Measurements from ENCODE around the gene SRC. TPM values are rescaled to one million over a fixed set of nuclear protein-coding genes. Genes with fewer than 3 reads are reported as not detected.

SRC gene
- total and polyA plus RNA-seq, 7 experiments from 2014 or later, result 0.63 to 26.6 (median 2.9) TPM

- H3K9me3 ChIP-seq (ENCODE audit: control insufficient read depth in 2 of 3, low read length in 3 of 3), result no peaks in the 10 kb centered on the region
- no peaks in the 10 kb centered on the region for H3K9me3 Mint-ChIP-seq
- H3K4me1 Mint-ChIP-seq, result peaks cover 11 to 32% (median 26%) of the 10 kb centered on the region in 7 donors
- DNase-seq (no peak), ATAC-seq (no peak)
- H3K27me3 ChIP-seq (ENCODE audit: control insufficient read depth in 2 of 2, insufficient read depth in 2 of 2, low read length in 2 of 2), result no peaks in the 10 kb centered on the region
- intact Hi-C loops (cut with micrococcal nuclease), result no loop called here
- no peaks in the 10 kb centered on the region for H3K27me3 Mint-ChIP-seq
- H3K4me3 Mint-ChIP-seq, result no peak overlapping the region
- no peaks in the 10 kb centered on the region for H3K4me1 ChIP-seq (ENCODE audit: control insufficient read depth in 2 of 2, insufficient read depth in 2 of 2, low read length in 2 of 2)
- ChIA-PET CTCF (no interaction called here), POLR2A (interaction anchor here (0.8 kb wide), 1 partner anchor 11 kb away, joined by 3 read pairs; no protein-coding TSS in a partner anchor)
- no peak overlapping the region for H3K4me3 ChIP-seq (ENCODE audit: low read length)
- H3K36me3 ChIP-seq (ENCODE audit: control insufficient read depth in 2 of 3, insufficient read depth in 3 of 3, low read length in 3 of 3), result peaks cover 3 to 46% (median 9%) of the 10 kb centered on the region in 3 experiments
- no peak overlapping the region for H3K27ac Mint-ChIP-seq
- peaks cover 9 to 50% (median 38%) of the 10 kb centered on the region in 5 donors for H3K36me3 Mint-ChIP-seq
- no peak overlapping the region for H3K27ac ChIP-seq (ENCODE audit: low read depth, low read length)
Observed at GRCh38 chr20:37301120-37301519, 44.8 kb upstream of the SRC start.

GRCh38 chr20:37301558-37301957, 44.4 kb upstream of the SRC start:
- no peaks in the 10 kb centered on the region for H3K27me3 Mint-ChIP-seq
- no peak overlapping the region for H3K27ac Mint-ChIP-seq
- H3K4me1 ChIP-seq (ENCODE audit: control insufficient read depth in 2 of 2, insufficient read depth in 2 of 2, low read length in 2 of 2), result no peaks in the 10 kb centered on the region
- DNase-seq, result no peak
- H3K36me3 ChIP-seq (ENCODE audit: control insufficient read depth in 2 of 3, insufficient read depth in 3 of 3, low read length in 3 of 3), result peaks cover 3 to 51% (median 9%) of the 10 kb centered on the region in 3 experiments
- H3K9me3 Mint-ChIP-seq, result no peaks in the 10 kb centered on the region
- CTCF ChIA-PET, result interaction anchor here (0.6 kb wide), 1 partner anchor 232 kb away, joined by 3 read pairs; no protein-coding TSS in a partner anchor
- H3K9me3 ChIP-seq (ENCODE audit: control insufficient read depth in 2 of 3, low read length in 3 of 3), result no peaks in the 10 kb centered on the region
- H3K4me3 ChIP-seq (ENCODE audit: low read length), result no peak overlapping the region
- no peak for ATAC-seq
- POLR2A ChIA-PET, result interaction anchor here (0.8 kb wide), 1 partner anchor 11 kb away, joined by 3 read pairs; no protein-coding TSS in a partner anchor
- peak overlapping the region in 1 of 10 donors; percentile 29 for H3K4me3 Mint-ChIP-seq
- H3K36me3 Mint-ChIP-seq, result peaks cover 12 to 49% (median 38%) of the 10 kb centered on the region in 5 donors
- H3K27ac ChIP-seq (ENCODE audit: low read depth, low read length), result no peak overlapping the region
- H3K4me1 Mint-ChIP-seq, result peaks cover 7 to 28% (median 24%) of the 10 kb centered on the region in 7 donors
- intact Hi-C loops (cut with micrococcal nuclease), result no loop called here
- H3K27me3 ChIP-seq (ENCODE audit: control insufficient read depth in 2 of 2, insufficient read depth in 2 of 2, low read length in 2 of 2), result no peaks in the 10 kb centered on the region

- H3K4me3 Mint-ChIP-seq, result no peak overlapping the region
- intact Hi-C loops (cut with micrococcal nuclease), result no loop called here
- H3K4me1 Mint-ChIP-seq, result peaks cover 7 to 22% (median 19%) of the 10 kb centered on the region in 7 donors
- no peaks in the 10 kb centered on the region for H3K27me3 ChIP-seq (ENCODE audit: control insufficient read depth in 2 of 2, insufficient read depth in 2 of 2, low read length in 2 of 2)
- DNase-seq (no peak), ATAC-seq (no peak)
- H3K9me3 ChIP-seq (ENCODE audit: control insufficient read depth in 2 of 3, low read length in 3 of 3), result no peaks in the 10 kb centered on the region
- H3K27ac Mint-ChIP-seq, result no peak overlapping the region
- no peak overlapping the region for H3K4me3 ChIP-seq (ENCODE audit: low read length)
- CTCF ChIA-PET, result no interaction called here
- H3K36me3 ChIP-seq (ENCODE audit: control insufficient read depth in 2 of 3, insufficient read depth in 3 of 3, low read length in 3 of 3), result peaks cover 8 to 52% (median 9%) of the 10 kb centered on the region in 3 experiments
- H3K27me3 Mint-ChIP-seq, result no peaks in the 10 kb centered on the region
- peaks cover 12 to 43% (median 31%) of the 10 kb centered on the region in 5 donors for H3K36me3 Mint-ChIP-seq
- no peak overlapping the region for H3K27ac ChIP-seq (ENCODE audit: low read depth, low read length)
- POLR2A ChIA-PET, result no interaction called here
- no peaks in the 10 kb centered on the region for H3K9me3 Mint-ChIP-seq
- no peaks in the 10 kb centered on the region for H3K4me1 ChIP-seq (ENCODE audit: control insufficient read depth in 2 of 2, insufficient read depth in 2 of 2, low read length in 2 of 2)
Observed at GRCh38 chr20:37302981-37303380, 43.0 kb upstream of the SRC start.

- intact Hi-C loops (cut with micrococcal nuclease), result no loop called here
- peaks cover 12 to 49% (median 28%) of the 10 kb centered on the region in 5 donors for H3K36me3 Mint-ChIP-seq
- peaks cover 7 to 20% (median 16%) of the 10 kb centered on the region in 7 donors for H3K4me1 Mint-ChIP-seq
- H3K27me3 ChIP-seq (ENCODE audit: control insufficient read depth in 2 of 2, insufficient read depth in 2 of 2, low read length in 2 of 2), result no peaks in the 10 kb centered on the region
- ChIA-PET POLR2A (no interaction called here), CTCF (no interaction called here)
- peak overlapping the region in 1 of 9 donors; percentile 86 for H3K27ac Mint-ChIP-seq
- peaks cover 8 to 52% (median 9%) of the 10 kb centered on the region in 3 experiments for H3K36me3 ChIP-seq (ENCODE audit: control insufficient read depth in 2 of 3, insufficient read depth in 3 of 3, low read length in 3 of 3)
- H3K4me1 ChIP-seq (ENCODE audit: control insufficient read depth in 2 of 2, insufficient read depth in 2 of 2, low read length in 2 of 2), result no peaks in the 10 kb centered on the region
- H3K9me3 ChIP-seq (ENCODE audit: control insufficient read depth in 2 of 3, low read length in 3 of 3), result no peaks in the 10 kb centered on the region
- no peaks in the 10 kb centered on the region for H3K27me3 Mint-ChIP-seq
- DNase-seq (no peak), ATAC-seq (no peak)
- H3K4me3 Mint-ChIP-seq, result no peak overlapping the region
- H3K27ac ChIP-seq (ENCODE audit: low read depth, low read length), result no peak overlapping the region
- no peaks in the 10 kb centered on the region for H3K9me3 Mint-ChIP-seq
- no peak overlapping the region for H3K4me3 ChIP-seq (ENCODE audit: low read length)
Observed at GRCh38 chr20:37303637-37304036, 42.3 kb upstream of the SRC start.

- ChIA-PET POLR2A (no interaction called here), CTCF (no interaction called here)
- Mint-ChIP-seq H3K4me1 (peaks cover 7 to 22% (median 14%) of the 10 kb centered on the region in 7 donors), H3K27me3 (no peaks in the 10 kb centered on the region), H3K27ac (peak overlapping the region in 3 of 9 donors; percentile 28 to 62 (median 58)), H3K9me3 (no peaks in the 10 kb centered on the region), H3K36me3 (peaks cover 12 to 53% (median 26%) of the 10 kb centered on the region in 5 donors), H3K4me3 (no peak overlapping the region)
- H3K4me3 ChIP-seq (ENCODE audit: low read length), result no peak overlapping the region
- ATAC-seq (no peak), DNase-seq (no peak)
- H3K9me3 ChIP-seq (ENCODE audit: control insufficient read depth in 2 of 3, low read length in 3 of 3), result no peaks in the 10 kb centered on the region
- intact Hi-C loops (cut with micrococcal nuclease), result no loop called here
- no peaks in the 10 kb centered on the region for H3K27me3 ChIP-seq (ENCODE audit: control insufficient read depth in 2 of 2, insufficient read depth in 2 of 2, low read length in 2 of 2)
- H3K4me1 ChIP-seq (ENCODE audit: control insufficient read depth in 2 of 2, insufficient read depth in 2 of 2, low read length in 2 of 2), result no peaks in the 10 kb centered on the region
- no peak overlapping the region for H3K27ac ChIP-seq (ENCODE audit: low read depth, low read length)
- H3K36me3 ChIP-seq (ENCODE audit: control insufficient read depth in 2 of 3, insufficient read depth in 3 of 3, low read length in 3 of 3), result peaks cover 8 to 49% (median 9%) of the 10 kb centered on the region in 3 experiments
Observed at GRCh38 chr20:37305079-37305478, 40.9 kb upstream of the SRC start.

GRCh38 chr20:37305839-37306238, 40.1 kb upstream of the SRC start:
- Histone ChIP-seq H3K4me1 (ENCODE audit: control insufficient read depth in 2 of 2, insufficient read depth in 2 of 2, low read length in 2 of 2) (no peaks in the 10 kb centered on the region), H3K9me3 (ENCODE audit: control insufficient read depth in 2 of 3, low read length in 3 of 3) (no peaks in the 10 kb centered on the region), H3K27me3 (ENCODE audit: control insufficient read depth in 2 of 2, insufficient read depth in 2 of 2, low read length in 2 of 2) (no peaks in the 10 kb centered on the region), H3K36me3 (ENCODE audit: control insufficient read depth in 2 of 3, insufficient read depth in 3 of 3, low read length in 3 of 3) (peaks cover 8 to 55% (median 9%) of the 10 kb centered on the region in 3 experiments), H3K4me3 (ENCODE audit: low read length) (no peak overlapping the region), H3K27ac (ENCODE audit: low read depth, low read length) (no peak overlapping the region)
- ATAC-seq (no peak), DNase-seq (no peak)
- no peaks in the 10 kb centered on the region for H3K9me3 Mint-ChIP-seq
- H3K27ac Mint-ChIP-seq, result no peak overlapping the region
- H3K4me3 Mint-ChIP-seq, result no peak overlapping the region
- H3K4me1 Mint-ChIP-seq, result peaks cover 7 to 19% (median 11%) of the 10 kb centered on the region in 7 donors
- CTCF ChIA-PET, result no interaction called here
- intact Hi-C loops (cut with micrococcal nuclease), result no loop called here
- H3K27me3 Mint-ChIP-seq, result no peaks in the 10 kb centered on the region
- POLR2A ChIA-PET, result interaction anchor here (0.8 kb wide), 1 partner anchor 232 kb away, joined by 3 read pairs; no protein-coding TSS in a partner anchor
- H3K36me3 Mint-ChIP-seq, result peaks cover 7 to 54% (median 21%) of the 10 kb centered on the region in 5 donors

All from naive thymus-derived CD4-positive, alpha-beta T cell (primary cell).